Sigmoid colon (tissue), 4 donors: ENCODE data around the gene ADAM8.

Experiments
- CTCF ChIP-seq, 4 experiments: fragments of 450-650 bp in 3 of 4; fragments of 200-600 bp in 1 of 4; IDR thresholded peaks; one replicate each; pipeline ENCODE4 v1.5.1; 2016 to 2019; ENCODE audit warnings: antibody characterized with exemption in 4 of 4, mild to moderate bottlenecking in 3 of 4, moderate library complexity in 2 of 4
- EP300 ChIP-seq, 4 donors: sonication (generic); formaldehyde crosslinking; IDR thresholded peaks; one replicate each; pipeline ENCODE4 v1.6.1; 2017; ENCODE audit warnings: antibody characterized with exemption in 4 of 4
- POLR2A ChIP-seq, 2 donors: fragments of 450-650 bp; IDR thresholded peaks; one replicate each; pipeline ENCODE4 v1.6.1; 2016; ENCODE audit warnings: antibody characterized with exemption in 2 of 2, mild to moderate bottlenecking in 2 of 2, moderate library complexity in 2 of 2
- POLR2AphosphoS5 ChIP-seq, 4 donors: sonication (generic); formaldehyde crosslinking; IDR thresholded peaks; one replicate each; pipeline ENCODE4 v1.6.1; 2017; ENCODE audit warnings: antibody characterized with exemption in 4 of 4

GRCh38 chr10:133213641-133214467 lies 62.8 kb downstream of the ADAM8 start:
- TF ChIP-seq CTCF (IDR thresholded peaks at IDR 0.05) (no peak), POLR2A (IDR thresholded peaks at IDR 0.05) (no peak), POLR2AphosphoS5 (IDR thresholded peaks at IDR 0.05) (no peak), EP300 (IDR thresholded peaks at IDR 0.05) (no peak)
